GM19372 (cell line): ENCODE measurements around the gene KCNIP3.

ENCODE experiments used
- ATAC-seq: cut with Tn5 transposase; IDR thresholded peaks from one replicate; pipeline ENCODE4 v1.9.1; 2021; ENCODE audit warnings: mild to moderate bottlenecking, low read depth, moderate library complexity; ENCODE audit not compliant: unreplicated experiment

Gene KCNIP3

DNA sequence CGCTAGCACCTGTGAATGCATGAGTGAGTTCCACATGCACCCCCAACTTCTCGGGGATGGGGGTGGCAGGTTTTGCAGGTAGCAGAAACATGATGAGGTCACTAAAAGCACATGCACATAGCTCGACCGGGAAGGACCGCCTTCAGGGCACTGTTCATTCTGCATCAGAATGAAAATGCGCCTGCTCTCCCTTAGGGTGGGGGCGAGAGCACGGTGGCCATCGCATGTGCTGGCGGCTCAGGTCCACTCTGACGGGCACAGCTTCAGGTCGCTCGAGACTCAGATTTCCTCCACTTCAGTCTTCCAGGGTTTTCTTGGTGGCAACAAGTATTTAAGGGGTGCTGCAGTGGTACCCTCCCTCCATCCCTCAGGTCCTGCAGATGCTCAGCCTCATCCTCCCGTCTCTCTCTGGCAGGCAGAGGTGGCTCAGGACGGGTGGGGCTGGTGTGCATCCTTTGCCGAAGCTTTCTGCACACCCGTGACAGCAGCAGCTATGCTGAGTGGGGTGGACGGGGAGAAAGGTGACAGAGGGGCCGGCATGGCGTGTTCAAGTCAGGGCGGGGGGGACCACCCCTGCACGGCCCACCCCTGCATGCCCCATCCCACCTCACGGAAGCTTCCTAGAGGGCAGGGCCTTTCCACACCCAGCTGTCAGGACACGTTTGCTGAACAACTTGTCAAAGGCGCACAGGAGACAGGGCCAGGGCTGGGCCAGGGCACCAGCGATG, 14.8 kb downstream of the KCNIP3 start:
- no peak for ATAC-seq

DNA sequence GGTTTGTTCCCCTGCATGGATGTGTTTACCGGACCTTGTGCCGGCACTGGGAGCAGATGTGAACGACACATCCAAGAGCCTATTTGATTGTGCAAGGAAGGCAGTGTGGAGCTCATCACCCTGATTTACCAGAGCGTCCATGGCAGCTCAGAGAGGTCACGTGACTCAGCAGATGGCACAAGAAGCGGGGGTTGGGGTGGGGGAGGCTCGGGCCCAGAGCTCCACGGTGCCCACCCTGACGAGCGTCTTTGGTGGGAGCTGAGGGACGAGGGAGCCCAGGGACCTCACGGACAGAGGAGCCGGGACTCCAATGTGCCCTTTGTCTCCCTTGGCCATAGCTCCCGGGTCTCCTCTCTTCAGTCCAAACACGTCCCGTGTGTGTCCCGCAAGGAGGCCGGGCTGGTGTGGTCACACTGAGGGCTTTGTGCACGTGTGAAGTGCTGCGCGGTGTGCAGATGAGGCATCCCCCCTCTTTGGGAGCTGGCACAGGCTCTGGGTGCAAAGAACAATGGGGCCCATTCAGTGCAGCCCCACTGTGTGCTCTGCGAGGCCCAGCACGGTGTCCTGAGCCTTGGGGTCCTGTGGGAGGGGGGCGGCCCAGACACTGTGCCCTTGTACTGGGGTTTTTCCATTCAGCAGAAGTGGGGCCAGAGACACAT, 15.5 kb downstream of the KCNIP3 start:
- no peak for ATAC-seq

DNA sequence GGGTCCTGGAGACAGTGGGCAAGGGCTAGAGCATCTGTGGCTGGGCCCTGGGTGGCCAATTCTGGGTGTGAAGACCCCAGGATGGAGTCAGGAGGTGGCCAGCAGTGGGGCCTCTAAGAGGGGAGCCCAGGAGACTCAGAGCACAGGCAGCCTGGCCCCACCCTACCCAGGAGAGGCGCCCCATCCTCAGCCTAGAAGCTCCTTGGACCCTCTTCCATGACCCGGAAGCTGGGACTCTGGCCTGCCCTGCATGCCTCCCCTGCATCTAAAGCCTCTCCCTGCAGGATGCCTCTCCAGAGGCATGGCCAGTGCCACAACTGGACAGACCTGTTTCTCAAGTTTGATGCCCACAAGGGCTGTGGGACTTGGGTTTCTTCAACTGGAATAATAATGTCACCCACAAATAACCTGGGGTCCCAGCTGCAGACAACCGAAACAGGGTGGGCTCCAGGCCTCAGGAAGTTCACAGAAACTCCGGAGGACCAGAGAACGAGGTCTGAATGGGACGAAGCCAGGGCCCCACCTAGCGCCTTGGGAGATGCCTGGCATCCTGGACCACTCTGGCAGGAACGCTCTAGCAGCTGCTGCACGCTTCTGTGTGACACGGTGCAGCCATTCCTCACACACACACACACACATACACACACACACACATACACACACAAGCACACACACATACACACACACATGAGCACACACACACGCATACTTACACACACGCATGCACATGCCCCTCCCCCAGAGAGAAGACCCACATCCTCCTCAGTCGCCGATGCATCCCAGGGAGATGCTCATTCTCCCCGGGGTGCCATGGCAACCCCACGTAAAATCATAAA, 16.4 kb downstream of the KCNIP3 start:
- no peak for ATAC-seq

DNA sequence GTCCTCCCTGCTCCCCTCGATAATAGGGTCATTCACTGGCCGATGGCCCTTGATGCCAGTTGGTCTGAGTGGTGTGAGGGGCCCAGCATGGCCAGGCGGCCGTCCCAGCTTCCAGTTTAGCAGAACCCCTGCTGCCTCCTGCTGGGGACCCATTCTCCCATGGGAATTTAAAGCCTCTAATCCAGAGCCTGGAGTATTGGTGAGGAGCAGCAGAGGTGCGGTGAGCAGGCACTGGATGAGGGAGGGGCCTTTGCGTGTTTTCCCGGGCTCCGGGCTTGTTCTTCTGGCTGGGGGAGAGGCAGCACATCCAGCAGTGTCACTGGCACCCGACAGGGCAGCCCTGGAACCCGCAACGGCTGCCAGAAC, 17.4 kb downstream of the KCNIP3 start:
- no peak for ATAC-seq

DNA sequence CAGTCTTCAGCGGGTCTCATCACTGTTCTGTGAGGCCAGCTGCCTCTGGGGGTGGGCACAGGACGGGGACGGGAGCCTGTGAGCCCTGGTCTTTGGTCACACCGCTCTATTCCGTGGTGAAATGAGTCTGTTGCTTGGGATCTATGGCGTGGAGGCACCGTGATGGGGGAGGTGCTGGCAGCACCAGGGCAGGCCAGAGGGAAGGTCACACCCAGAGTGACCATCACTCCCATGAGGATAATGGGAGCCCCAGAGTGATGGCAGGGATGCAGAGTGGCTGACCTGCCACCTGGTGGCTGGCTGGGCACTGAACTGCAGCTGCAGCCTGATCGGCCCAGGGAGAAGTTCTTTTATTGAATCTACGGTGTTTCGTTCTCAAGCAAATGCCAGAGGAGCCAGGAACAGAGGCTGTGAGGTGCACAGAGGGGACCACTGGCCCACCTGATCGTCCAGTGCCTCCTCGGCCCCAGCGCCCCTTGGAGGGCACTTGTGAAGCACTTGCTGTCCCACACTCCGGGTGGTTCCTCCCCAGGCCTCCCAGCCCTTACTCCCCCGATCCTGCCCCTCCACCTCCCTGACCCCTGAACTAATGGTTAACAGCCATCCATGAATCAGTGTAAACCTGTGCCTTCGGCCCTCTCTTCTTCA, 17.9 kb downstream of the KCNIP3 start:
- ATAC-seq, result no peak

DNA sequence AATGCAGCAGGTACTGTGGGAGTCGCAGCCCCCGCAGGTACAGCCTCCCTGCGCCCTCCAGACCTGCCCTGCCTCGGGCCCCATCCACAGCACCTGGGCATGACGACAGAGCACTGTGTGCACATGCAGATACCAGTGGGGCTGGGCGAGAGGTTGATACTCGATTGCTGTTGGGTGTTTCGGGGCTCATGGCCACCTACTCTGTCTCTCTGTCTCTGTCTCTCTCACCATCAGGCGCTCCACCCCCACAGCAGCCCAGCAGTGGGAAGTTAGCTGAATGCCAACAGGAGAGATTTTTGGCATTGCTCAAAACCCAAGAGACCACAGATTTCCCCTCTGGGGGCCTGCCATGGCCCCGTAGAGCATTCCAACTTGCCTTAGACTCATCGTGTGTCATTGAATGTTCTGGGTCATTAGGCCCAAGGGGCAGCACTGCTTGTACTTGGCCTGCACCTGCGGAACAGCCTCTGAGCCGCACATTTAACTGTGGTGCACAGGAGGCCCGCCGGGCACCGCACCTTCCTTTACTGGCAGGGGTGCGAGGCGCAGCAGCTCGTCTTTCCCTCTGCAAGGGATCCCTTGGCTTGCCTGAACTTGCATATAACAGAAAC, 18.8 kb downstream of the KCNIP3 start:
- ATAC-seq, result no peak

DNA sequence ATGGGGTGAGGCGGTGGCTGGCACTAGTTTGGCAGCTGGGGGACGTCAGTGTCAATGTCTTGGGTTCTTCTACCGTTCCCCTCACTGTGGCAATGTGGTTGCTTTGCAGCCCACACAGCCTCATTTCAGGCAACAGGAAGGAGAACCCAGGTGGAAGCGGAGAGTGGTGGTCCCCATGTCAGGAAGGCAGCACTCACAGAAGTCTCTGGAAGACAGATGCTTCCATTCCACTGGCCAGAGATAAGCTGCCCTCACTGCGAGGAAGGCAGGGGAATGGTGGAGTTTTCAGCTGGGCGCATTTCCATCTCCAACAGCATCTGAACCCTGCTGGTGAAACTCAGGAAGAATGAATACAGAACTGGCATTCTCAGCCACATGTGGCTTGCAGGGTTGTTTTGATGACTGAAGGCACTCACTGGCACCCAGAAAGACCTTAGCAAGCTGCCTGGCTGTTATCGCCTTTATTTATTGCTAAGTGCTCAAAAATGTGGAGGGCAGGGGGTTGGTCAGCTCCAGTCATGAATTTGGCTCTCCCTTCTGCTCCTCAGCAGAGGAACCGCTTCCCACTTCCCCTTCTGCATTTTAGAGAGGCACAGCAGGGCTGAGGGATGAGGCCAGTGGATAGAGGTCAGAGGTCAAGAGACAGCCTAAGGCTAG, 19.4 kb downstream of the KCNIP3 start:
- no peak for ATAC-seq

GRCh38 chr2:95317123-95317500, 20.0 kb downstream of the KCNIP3 start:
- ATAC-seq, result no peak

- no peak for ATAC-seq
These were observed 20.7 kb downstream of the KCNIP3 start for GRCh38 chr2:95317665-95318425.

DNA sequence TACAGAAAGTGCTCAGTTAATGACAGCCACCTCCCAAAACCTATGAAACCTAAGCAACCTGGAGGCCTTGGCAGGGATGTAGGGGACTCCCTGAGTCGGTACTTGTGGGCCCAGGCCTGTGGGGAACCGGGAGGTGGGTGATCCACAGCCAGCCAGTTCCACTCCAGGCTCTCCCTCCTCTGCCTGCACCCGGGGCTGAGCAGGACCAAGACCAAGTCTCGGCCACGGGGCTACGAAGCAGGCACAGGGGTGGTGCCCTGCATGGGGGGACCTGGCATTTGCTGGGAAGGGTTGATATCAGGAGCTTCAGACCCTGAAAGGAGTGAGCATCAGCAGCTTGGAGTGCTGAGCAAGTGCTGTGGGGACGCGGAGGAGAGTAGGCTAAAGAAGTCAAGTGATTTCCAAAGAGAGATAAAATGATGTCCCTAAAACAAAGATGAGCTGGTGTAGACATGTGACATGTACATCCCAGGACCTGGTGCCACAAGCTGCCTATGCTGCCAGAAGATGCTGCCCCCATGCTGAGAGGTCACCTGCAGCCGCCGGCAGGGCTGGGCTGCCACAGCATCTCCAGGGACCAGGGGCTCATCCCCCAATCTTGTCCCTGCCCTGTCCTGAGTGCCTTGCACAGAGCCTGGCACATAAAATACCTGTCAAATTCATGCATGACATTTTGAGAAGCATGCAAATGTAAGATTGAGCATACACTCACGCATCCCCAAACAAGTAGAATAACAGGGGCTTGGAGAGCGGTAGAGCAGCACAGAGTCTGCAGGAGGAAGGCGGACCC, 21.5 kb downstream of the KCNIP3 start:
- ATAC-seq, result no peak

DNA sequence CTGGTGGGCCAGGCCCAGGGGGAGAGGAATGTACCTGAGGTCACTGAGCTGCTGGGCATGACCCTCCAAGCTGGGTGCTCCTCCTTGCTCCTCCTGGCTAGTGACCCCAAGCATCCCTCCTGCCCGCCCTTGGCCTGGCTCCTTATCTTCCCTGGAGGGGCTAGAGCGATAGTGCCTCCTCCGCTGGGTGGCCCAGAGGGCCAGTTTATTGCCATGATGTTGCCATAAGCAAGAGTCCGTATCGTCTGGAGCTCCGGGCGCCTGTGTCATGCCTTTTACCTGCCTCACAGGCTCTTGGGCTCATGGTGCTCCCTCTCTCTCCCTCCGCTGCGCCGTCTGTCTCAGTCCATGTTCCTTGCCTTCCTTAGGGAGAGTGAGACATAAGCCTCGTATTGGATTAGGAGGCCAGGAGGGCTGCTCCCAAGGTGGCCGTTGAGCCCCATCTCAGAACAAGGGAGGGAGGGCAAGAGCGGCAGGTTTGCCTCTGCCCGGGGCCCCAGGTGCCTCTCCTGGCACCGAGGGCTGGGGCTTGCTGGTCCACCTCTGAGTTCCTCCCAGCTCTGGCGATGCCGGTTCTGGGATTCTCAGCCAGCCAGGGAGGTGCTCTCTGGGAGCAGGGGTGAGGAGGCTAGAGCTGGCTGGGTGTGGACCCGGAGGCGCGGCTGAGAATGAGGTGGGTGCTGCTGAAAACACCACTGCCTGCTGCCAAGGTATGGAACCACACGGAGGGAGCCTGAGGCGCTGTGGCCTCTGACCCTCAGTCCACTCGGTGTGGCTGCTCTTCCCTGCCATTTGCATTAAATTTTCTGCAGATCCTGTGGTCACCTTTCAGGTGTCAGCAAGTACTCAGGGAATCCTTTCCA, 22.6 kb downstream of the KCNIP3 start:
- no peak for ATAC-seq

DNA sequence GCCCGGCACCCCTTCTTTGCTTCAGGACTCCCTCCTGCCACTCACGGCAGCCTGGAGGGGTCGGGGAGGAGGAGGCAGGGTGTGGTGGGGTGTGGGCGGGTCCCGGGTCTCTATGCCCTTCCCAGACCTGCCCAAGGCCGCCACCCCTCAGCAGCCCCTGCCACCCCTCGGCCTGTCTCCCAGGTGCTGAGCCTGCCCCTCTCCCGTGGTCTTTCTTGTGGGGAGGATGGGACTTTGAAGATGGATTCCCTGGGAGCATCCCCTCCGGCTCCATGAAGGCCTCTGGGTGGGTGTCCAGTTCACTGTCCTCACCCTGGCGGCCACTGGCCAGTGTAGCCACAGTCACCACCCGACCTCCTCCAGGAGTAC, 23.2 kb downstream of the KCNIP3 start:
- ATAC-seq, result no peak

- ATAC-seq, result no peak
These were observed 24.0 kb downstream of the KCNIP3 start for GRCh38 chr2:95320986-95321767.

- no peak for ATAC-seq
These were observed 26.4 kb downstream of the KCNIP3 start for GRCh38 chr2:95323347-95324155.

GRCh38 chr2:95325026-95325425, 27.9 kb downstream of the KCNIP3 start:
- ATAC-seq, result no peak
